GM12874 (cell line): ENCODE data around the gene SIN3B.
A peak's percentile ranks its signal among the peaks of the same experiment; 100 is the strongest.

Experiments used
- CTCF ChIP-seq: IDR thresholded peaks from 2 replicates; pipeline ENCODE4 v1.5.1; 2011; ENCODE audit warnings: low read depth, mild to moderate bottlenecking, control low read depth, low read length, moderate library complexity; ENCODE audit not compliant: insufficient read depth

The SIN3B gene

GRCh38 chr19:16830679-16831078, 1.5 kb downstream of the SIN3B start:
- TF ChIP-seq CTCF, result no peak

- TF ChIP-seq CTCF, result no peak
These were observed 2.3 kb downstream of the SIN3B start for GRCh38 chr19:16831531-16831930.

GRCh38 chr19:16834747-16835146, 5.5 kb downstream of the SIN3B start:
- no peak for TF ChIP-seq CTCF

GRCh38 chr19:16836115-16837034, 7.2 kb downstream of the SIN3B start:
- 0 out of 2 replicates have a peak, but pooled peaks have one; percentile 26 for TF ChIP-seq CTCF

- no peak for TF ChIP-seq CTCF
These were observed 7.8 kb downstream of the SIN3B start for GRCh38 chr19:16837035-16837362.

GRCh38 chr19:16841391-16841926, 12.3 kb downstream of the SIN3B start:
- TF ChIP-seq CTCF, result no peak

GRCh38 chr19:16846901-16847300, 17.7 kb downstream of the SIN3B start:
- no peak for TF ChIP-seq CTCF
